IMR-90 (cell line): ENCODE measurements around the gene SMKR1.

Experiments
- BHLHE40 ChIP-seq: fragments of 150-350 bp; IDR thresholded peaks from 2 replicates; pipeline ENCODE4 v1.6.1; 2016; ENCODE audit warnings: mild to moderate bottlenecking, low read depth, low read length
- CEBPB ChIP-seq: IDR thresholded peaks from 2 replicates; pipeline ENCODE4 v1.6.1; 2012; ENCODE audit warnings: low read depth, low read length, improper control_type of control experiment
- CTCF ChIP-seq: conservative IDR thresholded peaks from 2 replicates; pipeline ENCODE4 v1.5.1; 2012; ENCODE audit warnings: mild to moderate bottlenecking, low read depth, low read length, improper control_type of control experiment
- MXI1 ChIP-seq: IDR thresholded peaks from 2 replicates; pipeline ENCODE4 v1.6.1; 2012; ENCODE audit warnings: low read depth, mild to moderate bottlenecking, low read length, moderate library complexity, borderline replicate concordance
- NFE2L2 ChIP-seq: fragments of 150-350 bp; IDR thresholded peaks from 2 replicates; pipeline ENCODE4 v1.6.1; 2016; ENCODE audit warnings: low read depth, mild to moderate bottlenecking, low read length
- POLR2A ChIP-seq: IDR thresholded peaks from 2 replicates; pipeline ENCODE4 v1.6.1; 2012; ENCODE audit warnings: mild to moderate bottlenecking, low read depth, low read length
- RAD21 ChIP-seq: IDR thresholded peaks from 2 replicates; pipeline ENCODE4 v1.6.1; 2012; ENCODE audit warnings: low read length, improper control_type of control experiment
- RCOR1 ChIP-seq: IDR thresholded peaks from 2 replicates; pipeline ENCODE4 v1.6.1; 2012; ENCODE audit warnings: mild to moderate bottlenecking, low read length, improper control_type of control experiment; ENCODE audit not compliant: insufficient replicate concordance
- RFX5 ChIP-seq: IDR thresholded peaks from 2 replicates; pipeline ENCODE4 v1.8.0; 2012; ENCODE audit warnings: low read depth, mild to moderate bottlenecking, low read length, moderate library complexity
- SMC3 ChIP-seq: fragments of 150-350 bp; IDR thresholded peaks from 2 replicates; pipeline ENCODE4 v1.6.1; 2016; ENCODE audit warnings: low read depth, mild to moderate bottlenecking, antibody characterized with exemption, low read length, moderate library complexity
- TF ChIP-seq, protein P1 (sequence below): fragments of 150-350 bp; IDR thresholded peaks from 2 replicates; pipeline ENCODE4 v1.6.1; 2017; ENCODE audit warnings: mild to moderate bottlenecking, antibody characterized with exemption, low read length, low read depth

DNA sequence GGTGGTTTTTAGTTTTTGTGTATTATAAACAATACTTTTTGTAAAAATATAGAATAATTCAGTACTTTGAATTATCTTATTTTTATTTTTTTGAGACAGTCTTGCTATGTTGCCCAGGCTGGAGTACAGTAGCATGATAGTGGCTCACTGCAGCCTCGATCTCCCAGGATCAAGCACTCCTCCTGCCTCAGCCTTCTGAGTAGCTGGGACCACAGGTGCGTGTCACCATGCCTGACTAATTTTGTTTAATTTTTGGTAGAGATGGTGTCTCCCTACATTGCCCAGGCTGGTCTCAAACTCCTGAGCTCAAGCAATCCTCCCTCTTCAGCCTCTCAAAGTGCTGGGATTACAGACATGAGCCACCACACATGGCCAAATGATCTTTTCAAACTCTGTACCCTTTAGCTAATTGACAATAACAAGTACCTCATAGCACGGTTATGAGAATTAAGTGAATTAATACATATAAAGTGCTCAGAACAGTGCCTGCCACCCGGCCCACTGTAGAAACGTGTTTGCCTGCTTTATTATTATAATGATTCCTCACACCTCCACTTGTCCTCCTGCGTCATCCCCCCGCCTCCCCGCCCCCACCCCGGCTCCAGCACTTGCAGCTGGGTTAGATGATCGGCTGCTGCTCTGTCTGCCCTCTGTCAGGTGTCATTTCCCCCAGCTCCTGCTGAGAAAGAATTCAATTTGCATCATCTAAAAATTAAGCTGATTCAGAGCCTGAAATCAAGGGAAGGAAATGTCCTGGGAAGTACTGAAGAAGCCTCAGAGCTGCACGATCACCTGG is 55.6 kb downstream of the SMKR1 start:
- no peak for TF ChIP-seq CEBPB
- no peak for TF ChIP-seq SMC3
- no peak for TF ChIP-seq RAD21
- no peak for TF ChIP-seq POLR2A
- no peak for TF ChIP-seq CTCF
- TF ChIP-seq MXI1 = no peak
- TF ChIP-seq, protein P1, sequence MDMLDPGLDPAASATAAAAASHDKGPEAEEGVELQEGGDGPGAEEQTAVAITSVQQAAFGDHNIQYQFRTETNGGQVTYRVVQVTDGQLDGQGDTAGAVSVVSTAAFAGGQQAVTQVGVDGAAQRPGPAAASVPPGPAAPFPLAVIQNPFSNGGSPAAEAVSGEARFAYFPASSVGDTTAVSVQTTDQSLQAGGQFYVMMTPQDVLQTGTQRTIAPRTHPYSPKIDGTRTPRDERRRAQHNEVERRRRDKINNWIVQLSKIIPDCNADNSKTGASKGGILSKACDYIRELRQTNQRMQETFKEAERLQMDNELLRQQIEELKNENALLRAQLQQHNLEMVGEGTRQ = no peak
- TF ChIP-seq BHLHE40 = no peak
- TF ChIP-seq RFX5 = no peak
- TF ChIP-seq NFE2L2 = no peak
- no peak for TF ChIP-seq RCOR1
